Heart right ventricle (tissue), 16 donors: ENCODE data around the gene PIBF1. TPM values are rescaled to one million over a fixed set of nuclear protein-coding genes. Genes with fewer than 3 reads are reported as not detected.

ENCODE experiments used
- ATAC-seq, 8 donors: fragments of 200-7000 bp; cut with Tn5 transposase; one replicate each; pipeline ENCODE4 v1.9.1; 2020; ENCODE audit warnings: mild to moderate bottlenecking in 8 of 8, moderate library complexity in 8 of 8, moderate number of reproducible peaks in 1 of 8
- DNase-seq, 2 donors: peaks; one replicate each; pipeline ENCODE4 v3.0.0-alpha.2; 2020
- H3K27ac ChIP-seq, 10 donors: fragments of 200-600 bp; sonication (generic) in 2 of 10; one replicate each; pipeline versions ENCODE4 v1.5.0 to v1.8.0; 2020 to 2022; ENCODE audit warnings: mild to moderate bottlenecking in 3 of 10
- H3K27me3 ChIP-seq, 7 donors: fragments of 200-600 bp; one replicate each; pipeline ENCODE4 v1.8.0; 2021 to 2022; ENCODE audit warnings: mild to moderate bottlenecking in 2 of 7
- H3K36me3 ChIP-seq, 9 donors: fragments of 200-600 bp; sonication (generic) in 1 of 9; one replicate each; pipeline versions ENCODE4 v1.5.0 to v1.8.0; 2020 to 2022; ENCODE audit warnings: mild to moderate bottlenecking in 2 of 9
- H3K4me1 ChIP-seq, 9 donors: fragments of 200-600 bp; sonication (generic) in 1 of 9; one replicate each; pipeline versions ENCODE4 v1.5.0 to v1.8.0; 2020 to 2022; ENCODE audit warnings: mild to moderate bottlenecking in 4 of 9
- H3K4me3 ChIP-seq, 10 donors: fragments of 200-600 bp; sonication (generic) in 2 of 10; one replicate each; pipeline versions ENCODE4 v1.5.0 to v1.8.0; 2020 to 2022; ENCODE audit warnings: mild to moderate bottlenecking in 7 of 10, moderate library complexity in 2 of 10
- H3K9me3 ChIP-seq, 11 donors: fragments of 200-600 bp in 10 of 11; sonication (generic) in 2 of 11; one replicate each; pipeline versions ENCODE4 v1.5.0 to v1.8.0; 2013 to 2022; ENCODE audit warnings: mild to moderate bottlenecking in 2 of 11, control low read depth in 1 of 11, moderate library complexity in 1 of 11
- WGBS, 2 donors: extraction: QIAGEN DNeasy Blood & Tissue Kit; methylation state at CpG; one replicate each; pipeline ENCODE4 v1.1.7; 2013; ENCODE audit warnings: inconsistent platforms in 1 of 2; 5-methylcytosine and 5-hydroxymethylcytosine counted together
- intact Hi-C, 10 donors: fragments of 100-400 bp; cut with DNase I; formaldehyde crosslinking; loops; one replicate each; pipeline versions ENCODE4 v1.11.1 to v1.14.2; 2022
- polyA plus RNA-seq, 2 donors: library from polyadenylated mRNA; stranded (reverse); fragments of 200-250 nt; gene quantifications; one replicate each; pipeline ENCODE4 v1.2.3, GENCODE V29; 2013
- total RNA-seq, 10 donors: library from RNA; stranded (reverse); fragmentation: NEBNext Ultra II Directional in 3 of 10; extraction: Animal tissue kit (Norgen Biotek cat#: 25700) in 3 of 10; gene quantifications; one replicate each; pipeline versions ENCODE4 v1.2.1 to v1.2.4, GENCODE V29; 2021 to 2023
- TF ChIP-seq, protein P1 (sequence below), 9 donors: fragments of 200-600 bp; sonication (generic) in 2 of 9; IDR thresholded peaks; one replicate each; pipeline versions ENCODE4 v1.5.0 to v1.8.0; 2021 to 2022; ENCODE audit warnings: antibody characterized with exemption in 9 of 9, mild to moderate bottlenecking in 5 of 9, moderate library complexity in 1 of 9
- donor health status: Arrhythmogenic right ventricular cardiomyopathy.
- donor health status: ischemic (EF 13 %, LVEDD 7.1; RV severe dilation, severe dysfunction).
- donor health status: healthy with polysubstance abuse.
- donor health status: DM: no; HTN: yes; CAD: no.
- donor health status: DM: no; HTN: no; CAD: no.
- donor health status: ischemic (EF 25% LVEDD 6.9; RV normal size, moderate dysfunction).
- donor health status: ischemic (EF 25% LVEDD 5.7; RV mildly dilated, moderate dysfunction).
- donor health status: healthy.
- donor health status: DM: yes; HTN: yes; CAD: no.
- donor health status: Ischemic cardiomyopathy.
- donor health status: ischemic (EF 35%, LVEDD 5.7; RV mildly dilated, moderate dysfunction).
- donor health status: nonischemic (EF 11% LVEDD 7.7; RV severe dilation, severe dysfunction).
- donor health status: DM: yes; HTN: yes; CAD: no.
- donor health status: PGD.
- donor health status: ischemic (EF 29% LVEDD 5.4; RV normal size, mild dysfunction).
- donor health status: nonischemic (EF 23%, LVEDD 6.1; RV moderate dilation, normal function).

The PIBF1 gene
- total and polyA plus RNA-seq, 12 donors: 7.5 to 20.9 (median 16.7) TPM

DNA sequence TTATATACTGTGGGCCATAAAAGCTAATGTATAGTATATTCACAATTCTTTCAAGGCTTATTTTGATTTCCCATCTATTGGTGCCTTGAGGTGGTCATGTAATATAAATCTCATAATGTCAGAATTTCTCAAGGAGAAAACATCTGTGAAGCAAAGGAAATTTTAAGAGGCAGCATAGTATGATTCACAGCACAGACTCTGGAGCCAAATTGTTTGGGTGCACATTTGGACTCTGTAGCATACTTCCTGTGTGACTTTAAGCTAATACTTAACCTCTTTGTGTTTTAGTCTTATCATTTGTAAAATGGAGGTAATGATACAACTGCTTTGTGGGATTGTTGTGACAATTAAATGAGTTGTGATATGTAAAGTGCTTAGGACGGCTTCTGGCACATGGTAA is 67.6 kb downstream of the PIBF1 start:
- ATAC-seq: no peak
- TF ChIP-seq, protein P1, sequence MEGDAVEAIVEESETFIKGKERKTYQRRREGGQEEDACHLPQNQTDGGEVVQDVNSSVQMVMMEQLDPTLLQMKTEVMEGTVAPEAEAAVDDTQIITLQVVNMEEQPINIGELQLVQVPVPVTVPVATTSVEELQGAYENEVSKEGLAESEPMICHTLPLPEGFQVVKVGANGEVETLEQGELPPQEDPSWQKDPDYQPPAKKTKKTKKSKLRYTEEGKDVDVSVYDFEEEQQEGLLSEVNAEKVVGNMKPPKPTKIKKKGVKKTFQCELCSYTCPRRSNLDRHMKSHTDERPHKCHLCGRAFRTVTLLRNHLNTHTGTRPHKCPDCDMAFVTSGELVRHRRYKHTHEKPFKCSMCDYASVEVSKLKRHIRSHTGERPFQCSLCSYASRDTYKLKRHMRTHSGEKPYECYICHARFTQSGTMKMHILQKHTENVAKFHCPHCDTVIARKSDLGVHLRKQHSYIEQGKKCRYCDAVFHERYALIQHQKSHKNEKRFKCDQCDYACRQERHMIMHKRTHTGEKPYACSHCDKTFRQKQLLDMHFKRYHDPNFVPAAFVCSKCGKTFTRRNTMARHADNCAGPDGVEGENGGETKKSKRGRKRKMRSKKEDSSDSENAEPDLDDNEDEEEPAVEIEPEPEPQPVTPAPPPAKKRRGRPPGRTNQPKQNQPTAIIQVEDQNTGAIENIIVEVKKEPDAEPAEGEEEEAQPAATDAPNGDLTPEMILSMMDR (IDR thresholded peaks at IDR 0.05): no peak
- Histone ChIP-seq H3K4me1 (no peaks in the 10 kb centered on the region), H3K27me3 (no peaks in the 10 kb centered on the region), H3K9me3 (peaks cover 0 to 5% (median 0%) of the 10 kb centered on the region in 11 donors), H3K27ac (no peak overlapping the region), H3K36me3 (peaks cover 0 to 88% (median 6%) of the 10 kb centered on the region in 9 donors), H3K4me3 (no peak overlapping the region)
- intact Hi-C loops: loop anchor here in 1 of 10 donors (10.0 kb wide), 1 partner anchor 855 kb away; no protein-coding TSS in a partner anchor
- no peak for DNase-seq
- 89 to 90% methylated on average over 1 of the region's 1 CpG for WGBS, 2 donors

DNA sequence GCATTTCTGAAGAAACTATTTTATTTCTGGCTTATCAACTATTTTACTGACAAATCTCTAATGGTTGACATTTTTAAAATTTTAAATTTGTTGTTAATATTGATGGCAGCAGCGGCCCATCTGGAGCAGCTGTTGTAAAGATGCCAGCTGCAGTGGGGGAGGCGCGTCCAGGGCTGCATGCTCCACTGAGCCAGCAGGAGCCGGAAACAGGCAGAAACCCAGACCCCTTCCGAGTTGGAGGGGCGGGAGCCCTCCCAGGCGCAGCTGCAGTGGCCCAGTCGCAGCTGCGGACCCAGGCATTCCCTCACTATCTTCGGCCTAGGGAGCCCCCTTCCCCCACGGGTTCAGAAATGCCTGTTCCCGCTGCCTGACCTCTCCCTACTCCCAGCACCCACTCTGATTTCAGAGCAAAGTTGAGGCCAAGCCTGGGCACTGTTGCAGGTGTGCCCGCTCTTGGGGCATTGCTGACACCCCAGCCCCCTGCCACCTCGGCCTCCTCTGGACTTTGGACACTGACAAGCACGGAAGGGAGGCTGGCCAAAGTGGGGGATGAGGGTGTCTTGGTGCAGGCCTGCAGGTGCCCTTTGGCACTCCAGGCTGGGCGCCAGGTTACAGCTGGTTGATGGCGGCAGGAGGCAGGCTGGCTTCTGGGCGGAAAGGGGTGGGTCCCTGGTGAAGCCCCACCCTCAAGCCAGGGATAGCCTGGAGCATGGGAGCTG is 69.2 kb downstream of the PIBF1 start:
- no peaks in the 10 kb centered on the region for H3K27me3 ChIP-seq
- no peaks in the 10 kb centered on the region for H3K9me3 ChIP-seq
- ATAC-seq (no peak), DNase-seq (no peak)
- no peaks in the 10 kb centered on the region for H3K4me1 ChIP-seq
- no peak overlapping the region for H3K4me3 ChIP-seq
- no peak overlapping the region for H3K27ac ChIP-seq
- 95 to 96% methylated on average over 18 of the region's 18 CpGs for WGBS, 2 donors
- H3K36me3 ChIP-seq: peaks cover 0 to 91% (median 6%) of the 10 kb centered on the region in 9 donors
- intact Hi-C loops: no loop called here
- TF ChIP-seq, protein P1 (IDR thresholded peaks at IDR 0.05): no peak

DNA sequence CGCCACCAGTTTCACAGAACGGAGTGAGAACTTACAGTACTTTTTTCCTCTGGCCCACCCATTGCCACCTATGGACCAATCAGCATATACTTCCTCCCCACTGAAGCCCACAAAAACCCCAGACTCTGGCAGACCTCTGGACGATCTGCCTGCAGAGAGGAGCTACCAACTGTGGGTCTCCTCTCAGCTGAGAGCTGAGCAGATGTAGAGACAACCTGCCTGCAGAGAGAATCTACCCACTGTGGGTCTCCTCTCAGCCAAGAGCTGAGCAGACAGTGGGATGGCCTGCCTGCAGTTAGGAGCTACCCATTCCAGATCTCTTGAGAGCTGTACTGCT is 69.7 kb downstream of the PIBF1 start:
- Histone ChIP-seq H3K4me3 (no peak overlapping the region), H3K9me3 (no peaks in the 10 kb centered on the region), H3K27ac (no peak overlapping the region), H3K36me3 (peaks cover 0 to 86% (median 6%) of the 10 kb centered on the region in 9 donors), H3K4me1 (no peaks in the 10 kb centered on the region), H3K27me3 (no peaks in the 10 kb centered on the region)
- TF ChIP-seq, protein P1 (IDR thresholded peaks at IDR 0.05): no peak
- ATAC-seq (no peak), DNase-seq (no peak)
- WGBS, 2 donors: 92 to 98% methylated on average over 3 of the region's 3 CpGs
- intact Hi-C loops: no loop called here

DNA sequence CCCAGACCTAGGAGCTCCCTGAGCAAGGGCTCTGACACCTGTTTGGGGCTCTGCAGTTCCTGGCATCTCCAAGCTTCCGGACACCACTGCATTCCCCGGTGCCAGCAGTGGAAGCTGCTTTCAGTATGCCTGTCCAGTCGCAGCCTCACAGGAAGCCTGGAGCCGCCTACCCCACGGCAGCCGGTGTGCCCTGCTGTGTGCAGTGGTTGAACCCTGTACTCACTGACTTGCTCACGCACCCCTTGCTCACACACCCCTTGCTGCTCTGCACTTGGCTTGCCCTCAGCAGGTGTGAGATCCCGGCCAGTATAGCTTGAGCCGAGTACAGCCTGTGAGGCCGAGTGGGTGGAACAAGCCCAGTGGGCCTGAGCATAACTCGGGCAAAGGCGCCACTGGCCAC is 70.3 kb downstream of the PIBF1 start:
- TF ChIP-seq, protein P1 (IDR thresholded peaks at IDR 0.05): no peak
- no peak overlapping the region for H3K27ac ChIP-seq
- WGBS, 2 donors: 96 to 97% methylated on average over 12 of the region's 12 CpGs
- intact Hi-C loops: no loop called here
- ATAC-seq (no peak), DNase-seq (no peak)
- no peak overlapping the region for H3K4me3 ChIP-seq
- no peaks in the 10 kb centered on the region for H3K27me3 ChIP-seq
- H3K9me3 ChIP-seq: no peaks in the 10 kb centered on the region
- peaks cover 0 to 80% (median 4%) of the 10 kb centered on the region in 9 donors for H3K36me3 ChIP-seq
- H3K4me1 ChIP-seq: no peaks in the 10 kb centered on the region
